Mesothelial cell of epicardium (in vitro differentiated cells): ENCODE measurements around the gene ZNF697. TPM values are rescaled to one million over a fixed set of nuclear protein-coding genes. Genes with fewer than 3 reads are reported as not detected.
A peak's percentile ranks its signal among the peaks of the same experiment; 100 is the strongest.
"Not testable (repeated sequence)": the region's sequence is repeated elsewhere in the genome, so short reads cannot be mapped to it uniquely, and the experiment has no call there.

Experiments used
- DNase-seq, 2 experiments: peaks; one replicate each; pipeline ENCODE4 v3.0.0; 2021; ENCODE audit warnings: low spot score in 2 of 2; ENCODE audit not compliant: unreplicated experiment in 2 of 2
- H3K27ac Mint-ChIP-seq: 2 replicates; pipeline ENCODE4 v1.8.0; 2021; ENCODE audit warnings: mixed read lengths
- H3K27me3 Mint-ChIP-seq: 2 replicates; pipeline ENCODE4 v1.8.0; 2021; ENCODE audit warnings: low read depth, mixed read lengths
- H3K36me3 Mint-ChIP-seq: 2 replicates; pipeline ENCODE4 v1.8.0; 2021; ENCODE audit warnings: mixed read lengths
- H3K4me1 Mint-ChIP-seq: 2 replicates; pipeline ENCODE4 v1.8.0; 2021; ENCODE audit warnings: mixed read lengths
- H3K4me3 Mint-ChIP-seq: 2 replicates; pipeline ENCODE4 v1.8.0; 2021; ENCODE audit warnings: mild to moderate bottlenecking, moderate library complexity, mixed read lengths
- H3K9me3 Mint-ChIP-seq: 2 replicates; pipeline ENCODE4 v1.8.0; 2021; ENCODE audit warnings: mixed read lengths
- CTCF ChIP-seq: fragments of 200-600 bp; sonication (generic); IDR thresholded peaks from one replicate; pipeline ENCODE4 v1.5.0; 2021; ENCODE audit warnings: antibody characterized with exemption; ENCODE audit not compliant: unreplicated experiment
- total RNA-seq: library from RNA; stranded (reverse); gene quantifications from 3 replicates; pipeline ENCODE4 v1.2.1, GENCODE V29; 2021

ZNF697 gene
- total RNA-seq, 1 donor from 2014 or later = 21.8 TPM

- DNase-seq = no peak
- Mint-ChIP-seq H3K27me3 (no peaks in the 10 kb centered on the region), H3K36me3 (no peaks in the 10 kb centered on the region), H3K4me1 (peaks cover 15% of the 10 kb centered on the region), H3K9me3 (no peaks in the 10 kb centered on the region), H3K4me3 (no peak overlapping the region), H3K27ac (no peak overlapping the region)
- no peak for TF ChIP-seq CTCF
Observed at GRCh38 chr1:119603695-119604094, 44.4 kb downstream of the ZNF697 start.

GRCh38 chr1:119603241-119603640 lies 44.8 kb downstream of the ZNF697 start:
- not testable (repeated sequence) for H3K27ac Mint-ChIP-seq, DNase-seq, H3K36me3 Mint-ChIP-seq, H3K4me3 Mint-ChIP-seq, H3K9me3 Mint-ChIP-seq, H3K27me3 Mint-ChIP-seq
- H3K4me1 Mint-ChIP-seq = peaks cover 17% of the 10 kb centered on the region

GRCh38 chr1:119602789-119603188 lies 45.3 kb downstream of the ZNF697 start:
- not testable (repeated sequence) for H3K36me3 Mint-ChIP-seq, DNase-seq, H3K9me3 Mint-ChIP-seq, H3K27me3 Mint-ChIP-seq, H3K27ac Mint-ChIP-seq, H3K4me3 Mint-ChIP-seq
- H3K4me1 Mint-ChIP-seq = peaks cover 21% of the 10 kb centered on the region

GRCh38 chr1:119602169-119602568 lies 45.9 kb downstream of the ZNF697 start:
- no peak overlapping the region for H3K27ac Mint-ChIP-seq
- no peak overlapping the region for H3K4me3 Mint-ChIP-seq
- H3K4me1 Mint-ChIP-seq = peaks cover 20% of the 10 kb centered on the region
- H3K36me3 Mint-ChIP-seq = no peaks in the 10 kb centered on the region
- no peaks in the 10 kb centered on the region for H3K27me3 Mint-ChIP-seq
- no peak for DNase-seq
- no peaks in the 10 kb centered on the region for H3K9me3 Mint-ChIP-seq
- no peak for TF ChIP-seq CTCF

- H3K36me3 Mint-ChIP-seq = no peaks in the 10 kb centered on the region
Observed at GRCh38 chr1:119600976-119601375, 47.1 kb downstream of the ZNF697 start.

GRCh38 chr1:119600561-119600960 lies 47.5 kb downstream of the ZNF697 start:
- DNase-seq = no peak
- H3K27ac Mint-ChIP-seq = peak overlapping the region; percentile 45
- no peak for TF ChIP-seq CTCF
- H3K4me1 Mint-ChIP-seq = peaks cover 12% of the 10 kb centered on the region
- no peaks in the 10 kb centered on the region for H3K36me3 Mint-ChIP-seq
- H3K4me3 Mint-ChIP-seq = no peak overlapping the region
- no peaks in the 10 kb centered on the region for H3K27me3 Mint-ChIP-seq
- peaks cover 6% of the 10 kb centered on the region for H3K9me3 Mint-ChIP-seq

More at GRCh38 chr1:119600976-119601375, 47.1 kb downstream of the ZNF697 start:
- H3K4me1 Mint-ChIP-seq = peaks cover 14% of the 10 kb centered on the region
- no peak for DNase-seq
- H3K27me3 Mint-ChIP-seq = no peaks in the 10 kb centered on the region
- no peak for TF ChIP-seq CTCF
- no peak overlapping the region for H3K4me3 Mint-ChIP-seq
- H3K27ac Mint-ChIP-seq = peak overlapping the region; percentile 45
- H3K9me3 Mint-ChIP-seq = peaks cover 6% of the 10 kb centered on the region

- peaks cover 6% of the 10 kb centered on the region for H3K4me1 Mint-ChIP-seq
- DNase-seq = no peak
- no peak overlapping the region for H3K27ac Mint-ChIP-seq
- no peak for TF ChIP-seq CTCF
- H3K27me3 Mint-ChIP-seq = no peaks in the 10 kb centered on the region
- H3K9me3 Mint-ChIP-seq = peaks cover 25% of the 10 kb centered on the region
- H3K4me3 Mint-ChIP-seq = no peak overlapping the region
- H3K36me3 Mint-ChIP-seq = peaks cover 4% of the 10 kb centered on the region
Observed at GRCh38 chr1:119595606-119596005, 52.5 kb downstream of the ZNF697 start.
